Activated naive CD8-positive, alpha-beta T cell treated with anti-CD3 and anti-CD28 coated beads for 36 hours (primary cell): Measurements from ENCODE around the gene ADA. TPM values are rescaled to one million over a fixed set of nuclear protein-coding genes. Genes with fewer than 3 reads are reported as not detected.
"Not testable (repeated sequence)": the region's sequence is repeated elsewhere in the genome, so short reads cannot be mapped to it uniquely, and the experiment has no call there.

Experiments used
- DNase-seq: peaks from one replicate; pipeline ENCODE4 v3.0.0; 2021
- H3K27ac Mint-ChIP-seq: one replicate; pipeline ENCODE4 v1.8.0; 2022; ENCODE audit warnings: mild to moderate bottlenecking, moderate library complexity, mixed read lengths
- H3K27me3 Mint-ChIP-seq: one replicate; pipeline ENCODE4 v1.8.0; 2022; ENCODE audit warnings: mild to moderate bottlenecking, mixed read lengths
- H3K36me3 Mint-ChIP-seq: one replicate; pipeline ENCODE4 v1.8.0; 2021; ENCODE audit warnings: mild to moderate bottlenecking, mixed read lengths
- H3K4me1 Mint-ChIP-seq: one replicate; pipeline ENCODE4 v1.8.0; 2021; ENCODE audit warnings: mixed read lengths
- H3K4me3 Mint-ChIP-seq: one replicate; pipeline ENCODE4 v1.8.0; 2022; ENCODE audit warnings: mild to moderate bottlenecking, moderate library complexity, mixed read lengths
- H3K9me3 Mint-ChIP-seq: one replicate; pipeline ENCODE4 v1.8.0; 2022; ENCODE audit warnings: mixed read lengths
- total RNA-seq, 2 experiments: library from RNA; stranded (reverse); gene quantifications; one replicate each; pipeline ENCODE4 v1.2.3, GENCODE V29; 2021

Gene ADA
- total RNA-seq, 2 experiments from 2014 or later = 25.6 to 27.0 TPM

DNA sequence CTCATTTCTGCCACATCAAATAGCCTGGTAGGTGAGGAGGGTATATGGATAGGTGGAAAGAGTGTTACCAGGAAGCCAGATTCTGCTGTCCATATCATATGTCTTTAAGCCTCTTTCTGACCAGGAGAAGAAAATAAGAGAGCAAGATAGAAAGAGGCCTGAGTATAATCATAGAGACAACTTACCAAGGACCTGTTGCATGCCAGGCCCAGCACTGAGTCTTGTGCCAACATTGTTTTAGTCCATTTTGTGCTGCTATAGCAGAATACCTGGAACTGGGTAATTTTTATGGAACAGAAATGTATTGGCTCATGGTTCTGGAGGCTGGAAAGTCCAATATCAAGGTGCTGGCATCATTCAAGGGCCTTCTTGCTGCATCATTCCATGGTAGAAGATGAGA lies 7.3 kb upstream of the ADA start:
- peaks cover 2% of the 10 kb centered on the region for H3K36me3 Mint-ChIP-seq
- H3K4me1 Mint-ChIP-seq = peaks cover 3% of the 10 kb centered on the region
- no peak overlapping the region for H3K4me3 Mint-ChIP-seq
- H3K27ac Mint-ChIP-seq = no peak overlapping the region
- H3K9me3 Mint-ChIP-seq = no peaks in the 10 kb centered on the region
- DNase-seq = no peak
- no peaks in the 10 kb centered on the region for H3K27me3 Mint-ChIP-seq

DNA sequence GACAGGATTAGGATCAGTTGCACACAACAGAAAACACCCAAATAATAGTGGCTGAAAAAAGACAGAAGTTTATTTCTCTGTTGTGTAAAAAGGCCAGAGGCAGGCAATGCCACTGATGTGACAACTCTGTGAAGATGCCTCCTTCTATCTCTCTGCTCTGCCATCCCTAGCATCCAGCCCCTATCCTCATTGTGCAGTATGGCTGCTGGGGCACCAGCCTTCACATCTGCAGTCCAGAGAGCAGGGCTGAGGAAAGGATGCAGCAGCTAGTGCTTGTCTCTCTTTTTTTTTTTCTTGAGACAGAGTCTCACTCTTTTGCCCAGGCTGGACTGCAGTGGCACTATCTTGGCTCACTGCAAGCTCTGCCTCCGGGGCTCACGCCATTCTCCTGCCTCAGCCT lies 6.4 kb upstream of the ADA start:
- H3K4me3 Mint-ChIP-seq = no peak overlapping the region
- peaks cover 2% of the 10 kb centered on the region for H3K36me3 Mint-ChIP-seq
- H3K9me3 Mint-ChIP-seq = peaks cover 2% of the 10 kb centered on the region
- DNase-seq = no peak
- no peaks in the 10 kb centered on the region for H3K27me3 Mint-ChIP-seq
- H3K27ac Mint-ChIP-seq = no peak overlapping the region
- H3K4me1 Mint-ChIP-seq = peaks cover 10% of the 10 kb centered on the region

DNA sequence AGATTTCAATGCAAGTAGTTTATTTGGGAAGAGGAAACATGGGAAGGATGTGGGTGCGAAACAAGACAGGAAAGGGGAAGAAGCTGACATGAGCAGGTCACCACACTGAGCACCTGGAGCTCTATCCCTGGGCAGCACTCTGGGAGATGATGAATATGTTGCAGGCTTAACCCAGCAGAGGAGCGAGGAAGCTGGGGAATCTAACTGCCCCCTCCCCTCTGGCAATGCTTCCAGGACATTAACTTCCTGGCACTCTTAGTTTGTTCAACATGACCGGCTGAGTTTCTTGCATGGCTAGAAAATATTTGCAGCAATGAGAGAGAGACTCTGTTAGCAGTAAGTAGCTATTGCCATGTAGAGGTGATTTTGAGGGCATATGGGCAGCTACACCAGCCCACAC lies 4.9 kb upstream of the ADA start:
- Mint-ChIP-seq H3K36me3 (peaks cover 2% of the 10 kb centered on the region), H3K27ac (peak overlapping the region; percentile 26), H3K9me3 (peaks cover 2% of the 10 kb centered on the region), H3K4me1 (peaks cover 13% of the 10 kb centered on the region), H3K4me3 (no peak overlapping the region), H3K27me3 (no peaks in the 10 kb centered on the region)
- DNase-seq = no peak

DNA sequence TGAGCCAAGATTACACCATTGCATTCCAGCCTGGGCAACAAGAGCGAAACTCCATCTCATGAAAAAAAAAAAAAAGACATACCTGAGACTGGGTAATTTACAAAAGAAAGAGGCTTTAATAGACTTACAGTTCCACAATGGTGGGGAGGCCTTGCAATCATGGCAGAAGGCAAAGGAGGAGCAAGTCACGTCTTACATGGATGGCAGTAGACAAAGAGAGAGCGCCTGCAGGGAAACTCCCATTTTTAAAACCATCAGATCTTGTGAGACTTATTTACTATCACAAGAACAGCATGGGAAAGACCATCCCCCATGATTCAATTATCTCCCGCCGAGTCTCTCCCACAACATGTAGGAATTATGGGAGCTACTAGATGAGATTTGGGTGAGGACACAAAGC lies 2.7 kb upstream of the ADA start:
- Mint-ChIP-seq H3K27ac (peak overlapping the region; percentile 25), H3K4me1 (peaks cover 25% of the 10 kb centered on the region)
- not testable (repeated sequence) for H3K27me3 Mint-ChIP-seq, H3K4me3 Mint-ChIP-seq, DNase-seq, H3K36me3 Mint-ChIP-seq, H3K9me3 Mint-ChIP-seq

DNA sequence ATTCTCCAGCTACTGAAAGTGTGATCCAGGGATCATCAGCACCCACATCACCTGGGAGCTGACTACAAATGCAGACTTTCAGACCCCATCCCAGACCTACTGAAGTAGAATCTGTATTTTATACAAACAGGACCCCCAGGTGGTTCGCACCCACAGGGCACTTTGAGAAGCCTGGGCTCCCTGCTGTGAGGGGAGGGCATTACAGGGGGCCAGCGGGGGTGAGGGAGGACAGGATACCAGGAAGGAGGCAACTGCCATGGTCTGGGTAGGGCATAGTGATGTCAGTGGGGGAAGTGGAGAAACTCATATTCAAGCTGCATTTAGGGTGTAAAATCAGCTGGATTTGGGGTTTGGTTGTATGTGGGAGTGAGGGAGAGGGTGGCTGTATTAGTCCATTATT lies 2.0 kb upstream of the ADA start:
- Mint-ChIP-seq H3K27me3 (no peaks in the 10 kb centered on the region), H3K36me3 (no peaks in the 10 kb centered on the region), H3K4me1 (peaks cover 31% of the 10 kb centered on the region), H3K9me3 (peaks cover 2% of the 10 kb centered on the region), H3K27ac (no peak overlapping the region), H3K4me3 (no peak overlapping the region)
- DNase-seq = no peak

DNA sequence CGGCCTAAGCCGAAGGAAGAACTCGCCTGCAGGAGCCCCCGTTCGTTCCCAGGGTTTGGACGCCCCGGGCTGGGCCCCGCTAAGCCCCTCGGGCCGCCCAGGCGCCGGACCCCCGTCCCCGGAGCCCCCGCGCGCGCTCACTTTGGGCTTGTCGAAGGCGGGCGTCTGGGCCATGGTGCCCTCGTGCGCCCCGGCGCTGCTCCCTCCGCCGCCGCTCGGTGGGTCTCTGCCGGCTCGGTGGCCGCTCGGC lies 140 bp downstream of the ADA start:
- no peak for DNase-seq
- H3K27ac Mint-ChIP-seq = no peak overlapping the region
- peaks cover 51% of the 10 kb centered on the region for H3K4me1 Mint-ChIP-seq
- no peaks in the 10 kb centered on the region for H3K36me3 Mint-ChIP-seq
- peaks cover 2% of the 10 kb centered on the region for H3K9me3 Mint-ChIP-seq
- no peaks in the 10 kb centered on the region for H3K27me3 Mint-ChIP-seq
- peak overlapping the region; percentile 86 for H3K4me3 Mint-ChIP-seq

DNA sequence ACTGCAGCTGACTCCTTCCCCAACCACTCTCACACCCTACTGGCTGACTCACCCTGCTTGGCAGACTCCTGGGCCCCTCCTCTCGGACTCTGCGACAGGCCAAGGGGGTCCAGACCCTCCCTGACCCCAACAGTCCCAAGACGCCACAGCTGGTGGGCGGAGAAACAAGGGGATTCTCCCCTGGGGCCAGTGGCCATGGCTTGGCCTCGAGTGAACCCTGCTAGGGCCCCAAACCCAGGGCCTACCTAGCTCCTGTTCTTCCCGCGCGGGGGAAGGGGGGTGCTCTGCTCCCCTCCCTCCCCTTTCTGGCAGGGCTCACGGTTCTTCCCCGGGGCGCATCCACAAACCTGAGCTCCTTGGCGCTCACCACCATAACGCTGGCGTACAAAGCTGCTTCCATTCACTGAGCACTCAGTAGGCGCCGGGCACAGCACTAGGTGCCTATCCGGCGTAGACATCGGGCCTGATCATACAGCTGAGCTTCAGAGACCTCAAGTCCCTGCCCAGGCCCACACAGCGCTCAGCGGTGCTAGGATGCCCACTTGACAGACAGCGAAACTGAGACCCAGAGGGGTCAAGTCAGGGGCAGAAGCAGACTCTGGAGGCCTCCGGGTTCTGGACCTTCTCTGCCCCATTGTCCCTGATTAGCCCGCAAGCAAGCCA lies 597 bp downstream of the ADA start:
- H3K27me3 Mint-ChIP-seq = no peaks in the 10 kb centered on the region
- peak; percentile 43 for DNase-seq
- peak overlapping the region; percentile 58 for H3K27ac Mint-ChIP-seq
- peaks cover 56% of the 10 kb centered on the region for H3K4me1 Mint-ChIP-seq
- peaks cover 2% of the 10 kb centered on the region for H3K9me3 Mint-ChIP-seq
- H3K4me3 Mint-ChIP-seq = peak overlapping the region; percentile 86
- no peaks in the 10 kb centered on the region for H3K36me3 Mint-ChIP-seq

DNA sequence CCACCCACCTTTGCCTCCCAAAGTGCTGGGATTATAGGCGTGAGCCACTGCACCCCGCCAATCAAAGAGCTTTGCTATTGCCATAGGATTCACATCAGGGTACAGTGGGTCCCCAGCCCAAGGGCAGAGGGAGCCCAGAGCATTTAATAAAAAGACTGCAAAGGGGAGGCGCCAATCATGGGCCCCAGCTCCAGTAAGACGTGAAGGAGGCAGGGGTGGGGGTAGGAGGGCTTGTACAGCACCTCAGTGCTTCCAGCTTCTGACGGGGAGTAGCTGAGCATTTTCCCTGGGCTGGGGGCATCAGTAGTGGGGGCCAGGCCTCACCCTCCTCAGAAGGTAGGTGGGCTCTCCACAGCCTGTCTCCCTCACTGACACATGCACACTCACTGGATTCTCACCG lies 1.5 kb downstream of the ADA start:
- H3K9me3 Mint-ChIP-seq = peaks cover 2% of the 10 kb centered on the region
- H3K27ac Mint-ChIP-seq = no peak overlapping the region
- no peaks in the 10 kb centered on the region for H3K27me3 Mint-ChIP-seq
- H3K36me3 Mint-ChIP-seq = no peaks in the 10 kb centered on the region
- peaks cover 64% of the 10 kb centered on the region for H3K4me1 Mint-ChIP-seq
- DNase-seq = no peak
- H3K4me3 Mint-ChIP-seq = peak overlapping the region; percentile 86

DNA sequence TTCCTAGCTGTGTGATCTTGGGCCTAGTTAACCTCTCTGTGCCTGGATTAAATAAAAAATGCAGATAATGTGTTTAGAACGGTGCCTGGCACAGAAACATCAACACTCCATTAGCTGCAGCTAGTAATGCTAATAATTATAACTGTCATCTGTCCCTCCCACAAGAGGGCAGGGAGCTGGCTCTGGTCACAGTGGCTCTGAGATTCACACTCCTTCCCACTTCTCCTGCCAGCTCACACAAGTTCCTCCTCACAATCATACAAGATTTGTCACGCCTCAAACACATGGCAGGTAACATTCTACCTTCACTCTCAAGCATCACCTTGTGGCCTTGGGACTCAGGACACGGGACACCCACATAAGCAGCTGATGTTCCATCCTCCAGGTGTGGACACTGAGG lies 2.4 kb downstream of the ADA start:
- H3K27ac Mint-ChIP-seq = peak overlapping the region; percentile 12
- H3K4me1 Mint-ChIP-seq = peaks cover 72% of the 10 kb centered on the region
- no peak for DNase-seq
- no peak overlapping the region for H3K4me3 Mint-ChIP-seq
- peaks cover 2% of the 10 kb centered on the region for H3K9me3 Mint-ChIP-seq
- H3K27me3 Mint-ChIP-seq = no peaks in the 10 kb centered on the region
- no peaks in the 10 kb centered on the region for H3K36me3 Mint-ChIP-seq

DNA sequence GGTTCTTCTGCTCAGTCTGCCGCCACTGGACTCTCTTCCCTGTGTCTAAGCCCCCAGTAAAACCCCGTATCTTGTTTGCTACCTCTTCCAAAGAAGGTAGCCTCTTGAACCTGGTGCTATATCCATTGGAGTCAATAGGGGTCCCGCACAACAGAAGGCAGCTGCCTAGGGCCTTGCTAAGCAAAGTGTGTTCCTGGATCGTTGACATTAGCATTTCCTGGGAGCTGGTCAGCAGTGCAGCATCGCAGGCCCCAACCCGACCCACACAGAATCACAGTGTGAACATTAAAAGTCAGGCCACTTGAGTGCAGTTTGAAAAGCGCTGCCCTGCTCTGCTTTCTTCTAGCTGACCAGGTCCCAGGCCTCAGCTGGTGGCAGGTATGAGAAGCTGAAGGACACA lies 2.9 kb downstream of the ADA start:
- DNase-seq = no peak
- Mint-ChIP-seq H3K27ac (no peak overlapping the region), H3K36me3 (no peaks in the 10 kb centered on the region), H3K4me3 (no peak overlapping the region), H3K4me1 (peaks cover 74% of the 10 kb centered on the region), H3K9me3 (peaks cover under 1% of the 10 kb centered on the region), H3K27me3 (no peaks in the 10 kb centered on the region)

DNA sequence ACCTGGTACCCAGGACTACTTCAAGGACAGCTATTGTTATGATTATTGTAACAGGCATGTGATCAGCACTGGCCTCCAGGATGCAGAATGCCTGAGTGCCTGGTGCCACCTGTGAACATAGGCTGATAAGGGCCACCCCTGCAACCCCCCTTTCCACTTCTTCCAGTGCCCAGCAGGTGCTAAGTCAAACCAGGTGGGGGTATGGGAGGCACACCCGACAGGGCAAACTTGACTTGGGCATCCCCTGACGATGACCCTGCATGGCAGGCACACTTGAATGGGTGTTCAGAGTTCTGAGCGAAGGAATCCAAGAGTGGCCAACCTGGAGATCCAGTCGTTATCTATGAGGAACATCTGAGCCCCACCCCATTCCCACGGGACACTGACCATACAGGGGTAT lies 3.4 kb downstream of the ADA start:
- no peak for DNase-seq
- Mint-ChIP-seq H3K4me1 (peaks cover 77% of the 10 kb centered on the region), H3K27me3 (no peaks in the 10 kb centered on the region), H3K4me3 (no peak overlapping the region), H3K9me3 (no peaks in the 10 kb centered on the region), H3K36me3 (no peaks in the 10 kb centered on the region), H3K27ac (no peak overlapping the region)

DNA sequence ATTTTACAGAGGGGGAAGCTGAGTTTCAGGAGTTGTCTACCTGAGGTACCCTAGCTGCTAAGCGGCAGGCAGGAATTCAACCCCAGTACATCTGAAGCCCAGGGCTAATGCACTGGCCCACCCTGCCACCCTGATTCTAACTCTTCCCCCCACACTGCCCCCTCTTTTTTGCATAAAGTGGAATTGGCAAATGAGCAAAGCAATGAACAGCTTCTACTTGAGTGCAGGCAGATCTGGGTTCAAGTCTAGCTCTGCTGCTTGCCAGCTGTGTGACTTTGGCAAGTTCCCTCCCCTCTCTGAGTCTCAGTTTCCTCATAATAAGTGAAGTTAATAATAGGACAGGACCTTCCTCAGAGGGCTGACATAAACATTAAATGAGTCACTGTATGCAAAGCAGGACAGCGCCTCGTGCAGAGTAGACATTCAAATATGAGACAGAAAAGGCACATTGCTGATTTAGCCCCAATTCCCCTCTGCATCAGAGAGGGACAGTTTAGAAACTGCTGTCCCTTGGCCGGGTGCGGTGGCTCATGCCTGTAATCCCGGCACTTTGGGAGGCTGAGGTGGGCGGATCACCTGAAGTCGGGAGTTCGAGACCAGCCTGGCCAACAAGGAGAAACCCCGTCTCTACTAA lies 4.7 kb downstream of the ADA start:
- Mint-ChIP-seq H3K9me3 (no peaks in the 10 kb centered on the region), H3K27me3 (no peaks in the 10 kb centered on the region), H3K27ac (peak overlapping the region; percentile 72), H3K4me3 (peak overlapping the region; percentile 45), H3K4me1 (peaks cover 81% of the 10 kb centered on the region), H3K36me3 (no peaks in the 10 kb centered on the region)
- peak; percentile 14 for DNase-seq

DNA sequence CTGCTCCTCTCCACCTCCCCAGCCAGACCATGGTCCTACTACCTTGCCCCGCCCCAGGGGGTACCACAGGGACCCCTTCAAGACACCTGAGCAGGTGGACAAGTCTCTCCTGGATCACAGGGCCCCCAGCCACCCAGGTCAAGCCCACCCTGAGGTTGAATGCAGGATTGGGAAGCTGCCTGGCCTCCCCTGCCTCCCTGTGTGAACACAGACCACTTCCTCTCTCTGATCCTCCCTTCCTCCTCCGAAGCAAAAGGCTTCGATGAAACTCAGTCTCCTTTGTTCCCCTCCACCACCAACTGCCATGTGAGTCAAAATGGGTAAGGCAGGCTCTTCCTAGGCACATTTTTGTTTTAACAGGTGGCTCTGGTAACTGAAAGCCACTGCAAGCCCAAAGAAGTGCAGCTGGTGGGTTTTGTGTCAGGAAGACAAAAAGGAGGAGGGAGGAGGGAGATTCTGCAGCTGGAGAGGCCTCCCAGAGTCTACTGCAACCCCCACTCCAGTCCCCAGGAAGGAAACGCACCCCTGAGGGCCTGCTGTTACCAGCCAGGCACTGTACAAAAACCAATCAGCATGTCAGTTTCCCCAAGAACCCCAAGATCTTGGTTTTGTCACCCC lies 5.4 kb downstream of the ADA start:
- Mint-ChIP-seq H3K4me1 (peaks cover 84% of the 10 kb centered on the region), H3K27ac (peak overlapping the region; percentile 72), H3K9me3 (peaks cover 1% of the 10 kb centered on the region), H3K4me3 (peak overlapping the region; percentile 45), H3K27me3 (no peaks in the 10 kb centered on the region), H3K36me3 (peaks cover 3% of the 10 kb centered on the region)
- peak; percentile 30 for DNase-seq

DNA sequence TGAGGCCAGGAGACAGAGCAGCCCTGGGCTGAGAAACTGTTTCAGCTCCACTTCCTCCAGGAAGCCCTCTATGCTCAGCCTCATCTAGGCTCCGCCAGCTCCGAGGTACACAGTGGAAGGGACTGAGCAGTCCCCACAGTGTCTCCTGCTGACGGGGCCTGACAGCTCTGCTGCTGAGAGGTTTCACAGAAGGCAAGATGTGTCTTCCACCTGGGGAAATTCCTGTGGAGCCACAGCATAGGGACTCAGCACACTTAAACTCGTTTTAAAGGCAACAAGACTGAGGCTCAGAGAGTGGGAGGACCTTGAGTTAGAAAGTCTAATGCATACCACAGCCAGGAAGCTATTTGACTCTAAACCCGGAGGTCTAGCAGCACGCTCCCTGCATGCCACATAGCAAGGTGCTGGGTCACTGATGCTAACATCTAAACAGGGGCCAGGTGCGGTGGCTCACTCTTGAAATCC lies 6.8 kb downstream of the ADA start:
- peak overlapping the region; percentile 52 for H3K4me3 Mint-ChIP-seq
- peaks cover 76% of the 10 kb centered on the region for H3K4me1 Mint-ChIP-seq
- peaks cover 1% of the 10 kb centered on the region for H3K9me3 Mint-ChIP-seq
- H3K27ac Mint-ChIP-seq = peak overlapping the region; percentile 82
- H3K27me3 Mint-ChIP-seq = no peaks in the 10 kb centered on the region
- peak; percentile 41 for DNase-seq
- peaks cover 10% of the 10 kb centered on the region for H3K36me3 Mint-ChIP-seq

DNA sequence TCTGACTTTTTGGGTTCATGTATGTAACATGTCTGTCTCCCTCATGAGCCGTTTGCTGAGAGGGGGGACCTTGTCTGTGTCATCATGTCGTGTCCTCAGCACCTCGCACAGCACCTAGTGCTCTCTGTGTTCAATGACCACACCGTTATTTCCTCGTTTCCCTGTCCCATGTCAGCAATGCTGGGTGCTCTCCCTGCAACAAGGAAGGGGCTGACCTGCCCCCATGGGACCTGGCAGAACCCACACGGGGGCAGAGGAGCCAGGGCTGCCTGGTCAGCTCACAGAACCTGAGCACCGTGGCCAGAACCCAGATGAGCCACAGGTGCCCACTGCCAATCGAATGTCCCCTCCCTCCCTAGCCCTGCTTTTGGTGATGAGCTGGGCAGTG lies 7.3 kb downstream of the ADA start:
- no peak for DNase-seq
- Mint-ChIP-seq H3K27ac (peak overlapping the region; percentile 82), H3K4me3 (no peak overlapping the region), H3K36me3 (peaks cover 10% of the 10 kb centered on the region), H3K9me3 (peaks cover 1% of the 10 kb centered on the region), H3K4me1 (peaks cover 73% of the 10 kb centered on the region), H3K27me3 (no peaks in the 10 kb centered on the region)
